Measurements from ENCODE around the gene TMEM184B.

Gene TMEM184B

GRCh38 chr22:38271927-38272372, 860 bp downstream of the TMEM184B start:
- Histone ChIP-seq H3K9me3 (ENCODE audit: control insufficient read depth, insufficient read depth, low read length) (no peaks in the 10 kb centered on the region), H3K4me3 (ENCODE audit: low read length) (peak overlapping the region; percentile 91; the same call in 1 of the 2 replicates), H3K27me3 (ENCODE audit: control insufficient read depth, insufficient read depth, low read length) (no peaks in the 10 kb centered on the region), H3K36me3 (ENCODE audit: control insufficient read depth, insufficient read depth, low read length) (no peaks in the 10 kb centered on the region), H3K4me1 (ENCODE audit: control insufficient read depth, insufficient read depth, low read length) (peaks cover 3% of the 10 kb centered on the region; the same call in 1 of the 2 replicates), H3K27ac (ENCODE audit: low read length) (no peak overlapping the region)
- no peak for DNase-seq (ENCODE audit: low read depth, low spot score)
- no CpG with 5 or more reads among the region's 7 CpGs for WGBS (ENCODE audit: insufficient coverage, insufficient read length)

GRCh38 chr22:38271101-38271500, 1.7 kb downstream of the TMEM184B start:
- Histone ChIP-seq H3K4me3 (ENCODE audit: low read length) (no peak overlapping the region), H3K9me3 (ENCODE audit: control insufficient read depth, insufficient read depth, low read length) (no peaks in the 10 kb centered on the region), H3K4me1 (ENCODE audit: control insufficient read depth, insufficient read depth, low read length) (peaks cover 3% of the 10 kb centered on the region; the same call in 1 of the 2 replicates), H3K27ac (ENCODE audit: low read length) (no peak overlapping the region), H3K36me3 (ENCODE audit: control insufficient read depth, insufficient read depth, low read length) (no peaks in the 10 kb centered on the region), H3K27me3 (ENCODE audit: control insufficient read depth, insufficient read depth, low read length) (no peaks in the 10 kb centered on the region)
- DNase-seq (ENCODE audit: low read depth, low spot score): no peak
- no CpG with 5 or more reads among the region's 7 CpGs for WGBS (ENCODE audit: insufficient coverage, insufficient read length)

GRCh38 chr22:38270091-38270992, 2.5 kb downstream of the TMEM184B start:
- peaks cover 3% of the 10 kb centered on the region; the same call in 1 of the 2 replicates for H3K4me1 ChIP-seq (ENCODE audit: control insufficient read depth, insufficient read depth, low read length)
- H3K27ac ChIP-seq (ENCODE audit: low read length): no peak overlapping the region
- no peaks in the 10 kb centered on the region for H3K9me3 ChIP-seq (ENCODE audit: control insufficient read depth, insufficient read depth, low read length)
- no peaks in the 10 kb centered on the region for H3K36me3 ChIP-seq (ENCODE audit: control insufficient read depth, insufficient read depth, low read length)
- H3K4me3 ChIP-seq (ENCODE audit: low read length): no peak overlapping the region
- no CpG with 5 or more reads among the region's 13 CpGs for WGBS (ENCODE audit: insufficient coverage, insufficient read length)
- H3K27me3 ChIP-seq (ENCODE audit: control insufficient read depth, insufficient read depth, low read length): no peaks in the 10 kb centered on the region
- no peak for DNase-seq (ENCODE audit: low read depth, low spot score)

GRCh38 chr22:38269466-38269865, 3.3 kb downstream of the TMEM184B start:
- Histone ChIP-seq H3K27me3 (ENCODE audit: control insufficient read depth, insufficient read depth, low read length) (no peaks in the 10 kb centered on the region), H3K36me3 (ENCODE audit: control insufficient read depth, insufficient read depth, low read length) (no peaks in the 10 kb centered on the region), H3K9me3 (ENCODE audit: control insufficient read depth, insufficient read depth, low read length) (no peaks in the 10 kb centered on the region), H3K4me3 (ENCODE audit: low read length) (no peak overlapping the region), H3K4me1 (ENCODE audit: control insufficient read depth, insufficient read depth, low read length) (peaks cover 3% of the 10 kb centered on the region), H3K27ac (ENCODE audit: low read length) (no peak overlapping the region)
- DNase-seq (ENCODE audit: low read depth, low spot score): no peak
- WGBS (ENCODE audit: insufficient coverage, insufficient read length): no CpG with 5 or more reads among the region's 7 CpGs

- Histone ChIP-seq H3K4me3 (ENCODE audit: low read length) (no peak overlapping the region), H3K9me3 (ENCODE audit: control insufficient read depth, insufficient read depth, low read length) (no peaks in the 10 kb centered on the region), H3K4me1 (ENCODE audit: control insufficient read depth, insufficient read depth, low read length) (no peaks in the 10 kb centered on the region; the same call in 1 of the 2 replicates), H3K27me3 (ENCODE audit: control insufficient read depth, insufficient read depth, low read length) (no peaks in the 10 kb centered on the region), H3K36me3 (ENCODE audit: control insufficient read depth, insufficient read depth, low read length) (peaks cover 2% of the 10 kb centered on the region; the same call in 1 of the 2 replicates), H3K27ac (ENCODE audit: low read length) (no peak overlapping the region)
- no CpG with 5 or more reads among the region's 4 CpGs for WGBS (ENCODE audit: insufficient coverage, insufficient read length)
- DNase-seq (ENCODE audit: low read depth, low spot score): no peak
Observed at GRCh38 chr22:38267086-38267485, 5.7 kb downstream of the TMEM184B start.

- Histone ChIP-seq H3K27me3 (ENCODE audit: control insufficient read depth, insufficient read depth, low read length) (no peaks in the 10 kb centered on the region), H3K4me3 (ENCODE audit: low read length) (no peak overlapping the region), H3K27ac (ENCODE audit: low read length) (no peak overlapping the region), H3K4me1 (ENCODE audit: control insufficient read depth, insufficient read depth, low read length) (no peaks in the 10 kb centered on the region; the same call in 1 of the 2 replicates), H3K36me3 (ENCODE audit: control insufficient read depth, insufficient read depth, low read length) (peaks cover 2% of the 10 kb centered on the region; the same call in 1 of the 2 replicates), H3K9me3 (ENCODE audit: control insufficient read depth, insufficient read depth, low read length) (no peaks in the 10 kb centered on the region)
- WGBS (ENCODE audit: insufficient coverage, insufficient read length): no CpG with 5 or more reads among the region's 8 CpGs
- DNase-seq (ENCODE audit: low read depth, low spot score): no peak
Observed at GRCh38 chr22:38266120-38266519, 6.7 kb downstream of the TMEM184B start.

- WGBS (ENCODE audit: insufficient coverage, insufficient read length): no CpG with 5 or more reads among the region's 6 CpGs
- H3K4me1 ChIP-seq (ENCODE audit: control insufficient read depth, insufficient read depth, low read length): no peaks in the 10 kb centered on the region; the same call in 1 of the 2 replicates
Observed at GRCh38 chr22:38264322-38264843, 8.4 kb downstream of the TMEM184B start.

GRCh38 chr22:38262051-38262795, 10.6 kb downstream of the TMEM184B start:
- H3K9me3 ChIP-seq (ENCODE audit: control insufficient read depth, insufficient read depth, low read length): no peaks in the 10 kb centered on the region
- peaks cover 2% of the 10 kb centered on the region for H3K4me1 ChIP-seq (ENCODE audit: control insufficient read depth, insufficient read depth, low read length)
- WGBS (ENCODE audit: insufficient coverage, insufficient read length): no CpG with 5 or more reads among the region's 20 CpGs
- DNase-seq (ENCODE audit: low read depth, low spot score): no peak
- no peak overlapping the region for H3K4me3 ChIP-seq (ENCODE audit: low read length)
- no peaks in the 10 kb centered on the region for H3K27me3 ChIP-seq (ENCODE audit: control insufficient read depth, insufficient read depth, low read length)
- H3K27ac ChIP-seq (ENCODE audit: low read length): no peak overlapping the region
- peaks cover 2% of the 10 kb centered on the region; the same call in 1 of the 2 replicates for H3K36me3 ChIP-seq (ENCODE audit: control insufficient read depth, insufficient read depth, low read length)

More at GRCh38 chr22:38264322-38264843, 8.4 kb downstream of the TMEM184B start:
- H3K27me3 ChIP-seq (ENCODE audit: control insufficient read depth, insufficient read depth, low read length): no peaks in the 10 kb centered on the region
- no peak overlapping the region for H3K4me3 ChIP-seq (ENCODE audit: low read length)
- H3K9me3 ChIP-seq (ENCODE audit: control insufficient read depth, insufficient read depth, low read length): no peaks in the 10 kb centered on the region
- no peak overlapping the region for H3K27ac ChIP-seq (ENCODE audit: low read length)
- no peak for DNase-seq (ENCODE audit: low read depth, low spot score)
- peaks cover 2% of the 10 kb centered on the region; the same call in 1 of the 2 replicates for H3K36me3 ChIP-seq (ENCODE audit: control insufficient read depth, insufficient read depth, low read length)

- H3K4me3 ChIP-seq (ENCODE audit: low read length): no peak overlapping the region
- no peaks in the 10 kb centered on the region for H3K27me3 ChIP-seq (ENCODE audit: control insufficient read depth, insufficient read depth, low read length)
- H3K4me1 ChIP-seq (ENCODE audit: control insufficient read depth, insufficient read depth, low read length): peaks cover 2% of the 10 kb centered on the region
- no peaks in the 10 kb centered on the region for H3K9me3 ChIP-seq (ENCODE audit: control insufficient read depth, insufficient read depth, low read length)
- DNase-seq (ENCODE audit: low read depth, low spot score): no peak
- peaks cover 2% of the 10 kb centered on the region; the same call in 1 of the 2 replicates for H3K36me3 ChIP-seq (ENCODE audit: control insufficient read depth, insufficient read depth, low read length)
- H3K27ac ChIP-seq (ENCODE audit: low read length): no peak overlapping the region
- WGBS (ENCODE audit: insufficient coverage, insufficient read length): no CpG with 5 or more reads among the region's 15 CpGs
Observed at GRCh38 chr22:38260761-38261681, 11.8 kb downstream of the TMEM184B start.
